ENCODE results near the gene GFRA4.

GFRA4 gene

GRCh38 chr20:3646651-3647050 is 16.5 kb downstream of the GFRA4 start:
- Histone ChIP-seq H3K4me1 (ENCODE audit: control insufficient read depth in 1 of 2, insufficient read depth in 2 of 2, low read length in 2 of 2) (no peaks in the 10 kb centered on the region), H3K36me3 (ENCODE audit: control insufficient read depth in 1 of 2, insufficient read depth in 2 of 2, low read length in 2 of 2) (peaks cover 33 to 51% of the 10 kb centered on the region in 2 donors), H3K4me3 (ENCODE audit: low read depth in 1 of 2, low read length in 2 of 2) (no peak overlapping the region), H3K27me3 (ENCODE audit: low read depth, low read length) (no peaks in the 10 kb centered on the region), H3K9me3 (ENCODE audit: control insufficient read depth in 1 of 2, low read length in 2 of 2) (no peaks in the 10 kb centered on the region), H3K27ac (ENCODE audit: low read length) (no peak overlapping the region)

- Histone ChIP-seq H3K9me3 (ENCODE audit: control insufficient read depth in 1 of 2, low read length in 2 of 2) (no peaks in the 10 kb centered on the region), H3K27ac (ENCODE audit: low read length) (no peak overlapping the region), H3K4me3 (ENCODE audit: low read depth in 1 of 2, low read length in 2 of 2) (no peak overlapping the region), H3K36me3 (ENCODE audit: control insufficient read depth in 1 of 2, insufficient read depth in 2 of 2, low read length in 2 of 2) (peaks cover 33 to 51% of the 10 kb centered on the region in 2 donors), H3K27me3 (ENCODE audit: low read depth, low read length) (no peaks in the 10 kb centered on the region), H3K4me1 (ENCODE audit: control insufficient read depth in 1 of 2, insufficient read depth in 2 of 2, low read length in 2 of 2) (no peaks in the 10 kb centered on the region)
Measured at GRCh38 chr20:3646067-3646440, 17.1 kb downstream of the GFRA4 start.

- no peaks in the 10 kb centered on the region for H3K9me3 ChIP-seq (ENCODE audit: control insufficient read depth in 1 of 2, low read length in 2 of 2)
- no peaks in the 10 kb centered on the region for H3K4me1 ChIP-seq (ENCODE audit: control insufficient read depth in 1 of 2, insufficient read depth in 2 of 2, low read length in 2 of 2)
- H3K27me3 ChIP-seq (ENCODE audit: low read depth, low read length) = no peaks in the 10 kb centered on the region
- peaks cover 33 to 51% of the 10 kb centered on the region in 2 donors for H3K36me3 ChIP-seq (ENCODE audit: control insufficient read depth in 1 of 2, insufficient read depth in 2 of 2, low read length in 2 of 2)
- no peak overlapping the region for H3K4me3 ChIP-seq (ENCODE audit: low read depth in 1 of 2, low read length in 2 of 2)
- H3K27ac ChIP-seq (ENCODE audit: low read length) = no peak overlapping the region
Measured at GRCh38 chr20:3645309-3646066, 17.7 kb downstream of the GFRA4 start.

GRCh38 chr20:3640259-3640658 is 22.9 kb downstream of the GFRA4 start:
- Histone ChIP-seq H3K4me3 (ENCODE audit: low read depth in 1 of 2, low read length in 2 of 2) (no peak overlapping the region), H3K27ac (ENCODE audit: low read length) (no peak overlapping the region), H3K9me3 (ENCODE audit: control insufficient read depth in 1 of 2, low read length in 2 of 2) (no peaks in the 10 kb centered on the region), H3K36me3 (ENCODE audit: control insufficient read depth in 1 of 2, insufficient read depth in 2 of 2, low read length in 2 of 2) (peaks cover 27 to 30% of the 10 kb centered on the region in 2 donors), H3K4me1 (ENCODE audit: control insufficient read depth in 1 of 2, insufficient read depth in 2 of 2, low read length in 2 of 2) (no peaks in the 10 kb centered on the region), H3K27me3 (ENCODE audit: low read depth, low read length) (no peaks in the 10 kb centered on the region)

GRCh38 chr20:3635346-3635745 is 27.9 kb downstream of the GFRA4 start:
- Histone ChIP-seq H3K36me3 (ENCODE audit: control insufficient read depth in 1 of 2, insufficient read depth in 2 of 2, low read length in 2 of 2) (peaks cover 15 to 17% of the 10 kb centered on the region in 2 donors), H3K27ac (ENCODE audit: low read length) (no peak overlapping the region), H3K9me3 (ENCODE audit: control insufficient read depth in 1 of 2, low read length in 2 of 2) (no peaks in the 10 kb centered on the region), H3K4me3 (ENCODE audit: low read depth in 1 of 2, low read length in 2 of 2) (no peak overlapping the region), H3K27me3 (ENCODE audit: low read depth, low read length) (no peaks in the 10 kb centered on the region), H3K4me1 (ENCODE audit: control insufficient read depth in 1 of 2, insufficient read depth in 2 of 2, low read length in 2 of 2) (no peaks in the 10 kb centered on the region)

- no peak overlapping the region for H3K4me3 ChIP-seq (ENCODE audit: low read depth in 1 of 2, low read length in 2 of 2)
- H3K9me3 ChIP-seq (ENCODE audit: control insufficient read depth in 1 of 2, low read length in 2 of 2) = no peaks in the 10 kb centered on the region
- H3K36me3 ChIP-seq (ENCODE audit: control insufficient read depth in 1 of 2, insufficient read depth in 2 of 2, low read length in 2 of 2) = peaks cover 14 to 21% of the 10 kb centered on the region in 2 donors
- no peaks in the 10 kb centered on the region for H3K4me1 ChIP-seq (ENCODE audit: control insufficient read depth in 1 of 2, insufficient read depth in 2 of 2, low read length in 2 of 2)
- no peaks in the 10 kb centered on the region for H3K27me3 ChIP-seq (ENCODE audit: low read depth, low read length)
- no peak overlapping the region for H3K27ac ChIP-seq (ENCODE audit: low read length)
Measured at GRCh38 chr20:3633913-3634478, 29.2 kb downstream of the GFRA4 start.

- peaks cover 14 to 19% of the 10 kb centered on the region in 2 donors for H3K36me3 ChIP-seq (ENCODE audit: control insufficient read depth in 1 of 2, insufficient read depth in 2 of 2, low read length in 2 of 2)
- H3K9me3 ChIP-seq (ENCODE audit: control insufficient read depth in 1 of 2, low read length in 2 of 2) = no peaks in the 10 kb centered on the region
- H3K27ac ChIP-seq (ENCODE audit: low read length) = no peak overlapping the region
- H3K27me3 ChIP-seq (ENCODE audit: low read depth, low read length) = no peaks in the 10 kb centered on the region
- no peaks in the 10 kb centered on the region for H3K4me1 ChIP-seq (ENCODE audit: control insufficient read depth in 1 of 2, insufficient read depth in 2 of 2, low read length in 2 of 2)
- H3K4me3 ChIP-seq (ENCODE audit: low read depth in 1 of 2, low read length in 2 of 2) = no peak overlapping the region
Measured at GRCh38 chr20:3632311-3633004, 30.7 kb downstream of the GFRA4 start.

GRCh38 chr20:3631534-3631933 is 31.7 kb downstream of the GFRA4 start:
- Histone ChIP-seq H3K4me3 (ENCODE audit: low read depth in 1 of 2, low read length in 2 of 2) (no peak overlapping the region), H3K27me3 (ENCODE audit: low read depth, low read length) (no peaks in the 10 kb centered on the region), H3K9me3 (ENCODE audit: control insufficient read depth in 1 of 2, low read length in 2 of 2) (no peaks in the 10 kb centered on the region), H3K27ac (ENCODE audit: low read length) (no peak overlapping the region), H3K4me1 (ENCODE audit: control insufficient read depth in 1 of 2, insufficient read depth in 2 of 2, low read length in 2 of 2) (no peaks in the 10 kb centered on the region), H3K36me3 (ENCODE audit: control insufficient read depth in 1 of 2, insufficient read depth in 2 of 2, low read length in 2 of 2) (peaks cover 14 to 19% of the 10 kb centered on the region in 2 donors)

- H3K4me3 ChIP-seq (ENCODE audit: low read depth in 1 of 2, low read length in 2 of 2) = no peak overlapping the region
- no peaks in the 10 kb centered on the region for H3K27me3 ChIP-seq (ENCODE audit: low read depth, low read length)
- H3K4me1 ChIP-seq (ENCODE audit: control insufficient read depth in 1 of 2, insufficient read depth in 2 of 2, low read length in 2 of 2) = no peaks in the 10 kb centered on the region
- peaks cover 14 to 22% of the 10 kb centered on the region in 2 donors for H3K36me3 ChIP-seq (ENCODE audit: control insufficient read depth in 1 of 2, insufficient read depth in 2 of 2, low read length in 2 of 2)
- H3K27ac ChIP-seq (ENCODE audit: low read length) = no peak overlapping the region
- no peaks in the 10 kb centered on the region for H3K9me3 ChIP-seq (ENCODE audit: control insufficient read depth in 1 of 2, low read length in 2 of 2)
Measured at GRCh38 chr20:3630429-3630828, 32.8 kb downstream of the GFRA4 start.

GRCh38 chr20:3629893-3630292 is 33.3 kb downstream of the GFRA4 start:
- no peaks in the 10 kb centered on the region for H3K4me1 ChIP-seq (ENCODE audit: control insufficient read depth in 1 of 2, insufficient read depth in 2 of 2, low read length in 2 of 2)
- H3K36me3 ChIP-seq (ENCODE audit: control insufficient read depth in 1 of 2, insufficient read depth in 2 of 2, low read length in 2 of 2) = peaks cover 17 to 27% of the 10 kb centered on the region in 2 donors
- H3K9me3 ChIP-seq (ENCODE audit: control insufficient read depth in 1 of 2, low read length in 2 of 2) = no peaks in the 10 kb centered on the region
- no peak overlapping the region for H3K27ac ChIP-seq (ENCODE audit: low read length)
- H3K4me3 ChIP-seq (ENCODE audit: low read depth in 1 of 2, low read length in 2 of 2) = no peak overlapping the region
- H3K27me3 ChIP-seq (ENCODE audit: low read depth, low read length) = no peaks in the 10 kb centered on the region

- H3K27ac ChIP-seq (ENCODE audit: low read length) = no peak overlapping the region
- no peak overlapping the region for H3K4me3 ChIP-seq (ENCODE audit: low read depth in 1 of 2, low read length in 2 of 2)
- H3K27me3 ChIP-seq (ENCODE audit: low read depth, low read length) = no peaks in the 10 kb centered on the region
- peaks cover 12 to 26% of the 10 kb centered on the region in 2 donors for H3K36me3 ChIP-seq (ENCODE audit: control insufficient read depth in 1 of 2, insufficient read depth in 2 of 2, low read length in 2 of 2)
- no peaks in the 10 kb centered on the region for H3K9me3 ChIP-seq (ENCODE audit: control insufficient read depth in 1 of 2, low read length in 2 of 2)
- no peaks in the 10 kb centered on the region for H3K4me1 ChIP-seq (ENCODE audit: control insufficient read depth in 1 of 2, insufficient read depth in 2 of 2, low read length in 2 of 2)
Measured at GRCh38 chr20:3628502-3629314, 34.5 kb downstream of the GFRA4 start.
